Ishikawa (cell line): Measurements from ENCODE around the gene FABP1.

Experiments
- CEBPB ChIP-seq: IDR thresholded peaks from 2 replicates; pipeline ENCODE4 v1.6.1; 2012
- CREB1 ChIP-seq: IDR thresholded peaks from 2 replicates; pipeline ENCODE4 v1.6.1; 2012; ENCODE audit warnings: low read depth
- EGR1 ChIP-seq: IDR thresholded peaks from 2 replicates; pipeline ENCODE4 v1.6.1; 2012
- EP300 ChIP-seq: IDR thresholded peaks from 2 replicates; pipeline ENCODE4 v1.6.1; 2012; ENCODE audit warnings: borderline replicate concordance
- FOXM1 ChIP-seq: IDR thresholded peaks from 2 replicates; pipeline ENCODE4 v1.6.1; 2012; ENCODE audit warnings: low read depth, borderline replicate concordance
- NFIC ChIP-seq: IDR thresholded peaks from 2 replicates; pipeline ENCODE4 v1.6.1; 2012
- RAD21 ChIP-seq: IDR thresholded peaks from 2 replicates; pipeline ENCODE4 v1.6.1; 2012; ENCODE audit warnings: low read depth
- TAF1 ChIP-seq: IDR thresholded peaks from 2 replicates; pipeline ENCODE4 v1.6.1; 2012; ENCODE audit warnings: low read depth, mild to moderate bottlenecking
- TCF12 ChIP-seq: IDR thresholded peaks from 2 replicates; pipeline ENCODE4 v1.6.1; 2012; ENCODE audit warnings: low read depth
- TEAD4 ChIP-seq: IDR thresholded peaks from 2 replicates; pipeline ENCODE4 v1.6.1; 2012
- USF1 ChIP-seq: IDR thresholded peaks from 2 replicates; pipeline ENCODE4 v1.6.1; 2012
- YY1 ChIP-seq: IDR thresholded peaks from 2 replicates; pipeline ENCODE4 v1.6.1; 2012; ENCODE audit warnings: low read depth
- ZBTB7A ChIP-seq: IDR thresholded peaks from 2 replicates; pipeline ENCODE4 v1.6.1; 2012; ENCODE audit warnings: low read depth
- TF ChIP-seq, protein P1 (sequence below): IDR thresholded peaks from 2 replicates; pipeline ENCODE4 v1.6.1; 2012
- TF ChIP-seq, protein P2 (sequence below): IDR thresholded peaks from 2 replicates; pipeline ENCODE4 v1.6.1; 2012; ENCODE audit warnings: low read depth, mild to moderate bottlenecking

The FABP1 gene

GRCh38 chr2:88127888-88128653 is at the start of gene FABP1:
TSS of gene FABP1 (minus strand) at chr2:88128062. CDS start at chr2:88128017, 45 bp downstream.
- TF ChIP-seq CREB1 (no peak), ZBTB7A (no peak), EGR1 (no peak), TAF1 (no peak), CEBPB (no peak), EP300 (no peak), TEAD4 (no peak), YY1 (no peak), NFIC (no peak), TCF12 (no peak), FOXM1 (no peak), RAD21 (no peak), USF1 (no peak)
- TF ChIP-seq, protein P1, sequence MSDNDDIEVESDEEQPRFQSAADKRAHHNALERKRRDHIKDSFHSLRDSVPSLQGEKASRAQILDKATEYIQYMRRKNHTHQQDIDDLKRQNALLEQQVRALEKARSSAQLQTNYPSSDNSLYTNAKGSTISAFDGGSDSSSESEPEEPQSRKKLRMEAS = no peak
- TF ChIP-seq, protein P2, sequence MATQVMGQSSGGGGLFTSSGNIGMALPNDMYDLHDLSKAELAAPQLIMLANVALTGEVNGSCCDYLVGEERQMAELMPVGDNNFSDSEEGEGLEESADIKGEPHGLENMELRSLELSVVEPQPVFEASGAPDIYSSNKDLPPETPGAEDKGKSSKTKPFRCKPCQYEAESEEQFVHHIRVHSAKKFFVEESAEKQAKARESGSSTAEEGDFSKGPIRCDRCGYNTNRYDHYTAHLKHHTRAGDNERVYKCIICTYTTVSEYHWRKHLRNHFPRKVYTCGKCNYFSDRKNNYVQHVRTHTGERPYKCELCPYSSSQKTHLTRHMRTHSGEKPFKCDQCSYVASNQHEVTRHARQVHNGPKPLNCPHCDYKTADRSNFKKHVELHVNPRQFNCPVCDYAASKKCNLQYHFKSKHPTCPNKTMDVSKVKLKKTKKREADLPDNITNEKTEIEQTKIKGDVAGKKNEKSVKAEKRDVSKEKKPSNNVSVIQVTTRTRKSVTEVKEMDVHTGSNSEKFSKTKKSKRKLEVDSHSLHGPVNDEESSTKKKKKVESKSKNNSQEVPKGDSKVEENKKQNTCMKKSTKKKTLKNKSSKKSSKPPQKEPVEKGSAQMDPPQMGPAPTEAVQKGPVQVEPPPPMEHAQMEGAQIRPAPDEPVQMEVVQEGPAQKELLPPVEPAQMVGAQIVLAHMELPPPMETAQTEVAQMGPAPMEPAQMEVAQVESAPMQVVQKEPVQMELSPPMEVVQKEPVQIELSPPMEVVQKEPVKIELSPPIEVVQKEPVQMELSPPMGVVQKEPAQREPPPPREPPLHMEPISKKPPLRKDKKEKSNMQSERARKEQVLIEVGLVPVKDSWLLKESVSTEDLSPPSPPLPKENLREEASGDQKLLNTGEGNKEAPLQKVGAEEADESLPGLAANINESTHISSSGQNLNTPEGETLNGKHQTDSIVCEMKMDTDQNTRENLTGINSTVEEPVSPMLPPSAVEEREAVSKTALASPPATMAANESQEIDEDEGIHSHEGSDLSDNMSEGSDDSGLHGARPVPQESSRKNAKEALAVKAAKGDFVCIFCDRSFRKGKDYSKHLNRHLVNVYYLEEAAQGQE = no peak

- no peak for TF ChIP-seq TAF1
- TF ChIP-seq NFIC = no peak
- no peak for TF ChIP-seq EGR1
- TF ChIP-seq USF1 = no peak
- no peak for TF ChIP-seq TEAD4
- TF ChIP-seq, protein P1 = no peak
- no peak for TF ChIP-seq RAD21
- no peak for TF ChIP-seq CEBPB
- TF ChIP-seq FOXM1 = no peak
- TF ChIP-seq, protein P2 = no peak
- TF ChIP-seq ZBTB7A = no peak
- TF ChIP-seq EP300 = no peak
- no peak for TF ChIP-seq YY1
- no peak for TF ChIP-seq TCF12
- TF ChIP-seq CREB1 = no peak
Observed at GRCh38 chr2:88177556-88177955, 49.7 kb upstream of the FABP1 start.

- TF ChIP-seq YY1 = no peak
- no peak for TF ChIP-seq USF1
- no peak for TF ChIP-seq TEAD4
- no peak for TF ChIP-seq CEBPB
- TF ChIP-seq NFIC = no peak
Observed at GRCh38 chr2:88176352-88176984, 48.6 kb upstream of the FABP1 start.

DNA sequence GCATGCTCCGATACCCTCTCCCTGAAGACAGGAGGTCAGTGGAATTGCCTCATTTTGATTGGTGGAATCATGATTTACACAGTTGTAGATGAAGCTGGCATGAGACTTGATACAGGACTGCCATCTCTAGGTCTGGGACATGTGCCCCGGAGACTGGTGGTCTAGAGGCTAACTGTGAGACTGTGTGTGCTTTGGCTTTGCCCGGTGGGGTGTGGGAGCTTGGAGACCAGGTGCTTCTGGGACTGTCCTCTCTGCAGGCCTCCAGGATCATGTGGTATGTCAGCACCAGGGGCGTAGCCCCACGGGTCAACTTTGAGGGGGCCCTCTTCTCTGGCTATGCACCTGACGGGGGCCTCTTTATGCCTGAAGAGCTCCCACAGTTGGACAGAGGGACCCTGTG is 45.0 kb upstream of the FABP1 start:
- TF ChIP-seq TCF12 (no peak), RAD21 (no peak), EGR1 (no peak), FOXM1 (no peak), YY1 (no peak), CEBPB (no peak), EP300 (no peak), USF1 (no peak), CREB1 (no peak), TAF1 (no peak), NFIC (no peak), TEAD4 (no peak), ZBTB7A (no peak)
- TF ChIP-seq, protein P2 = no peak
- TF ChIP-seq, protein P1 = no peak
